ENCODE measurements around the gene DDC.

DDC gene, protein sequence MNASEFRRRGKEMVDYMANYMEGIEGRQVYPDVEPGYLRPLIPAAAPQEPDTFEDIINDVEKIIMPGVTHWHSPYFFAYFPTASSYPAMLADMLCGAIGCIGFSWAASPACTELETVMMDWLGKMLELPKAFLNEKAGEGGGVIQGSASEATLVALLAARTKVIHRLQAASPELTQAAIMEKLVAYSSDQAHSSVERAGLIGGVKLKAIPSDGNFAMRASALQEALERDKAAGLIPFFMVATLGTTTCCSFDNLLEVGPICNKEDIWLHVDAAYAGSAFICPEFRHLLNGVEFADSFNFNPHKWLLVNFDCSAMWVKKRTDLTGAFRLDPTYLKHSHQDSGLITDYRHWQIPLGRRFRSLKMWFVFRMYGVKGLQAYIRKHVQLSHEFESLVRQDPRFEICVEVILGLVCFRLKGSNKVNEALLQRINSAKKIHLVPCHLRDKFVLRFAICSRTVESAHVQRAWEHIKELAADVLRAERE

GRCh38 chr7:50564640-50565558 is at the start of gene DDC:
Gene DDC, minus strand, starts transcription at chr7:50565405. Its CDS starts 21,320 bp downstream, at chr7:50544085.
- peak; percentile 35 for DNase-seq
- in situ Hi-C loops (cut with HindIII; ENCODE audit: low pct_ligation_motif_present, low pct_unique_long_range_greater_than_20kb, low sequenced_read_pairs) = no loop called here

DNA sequence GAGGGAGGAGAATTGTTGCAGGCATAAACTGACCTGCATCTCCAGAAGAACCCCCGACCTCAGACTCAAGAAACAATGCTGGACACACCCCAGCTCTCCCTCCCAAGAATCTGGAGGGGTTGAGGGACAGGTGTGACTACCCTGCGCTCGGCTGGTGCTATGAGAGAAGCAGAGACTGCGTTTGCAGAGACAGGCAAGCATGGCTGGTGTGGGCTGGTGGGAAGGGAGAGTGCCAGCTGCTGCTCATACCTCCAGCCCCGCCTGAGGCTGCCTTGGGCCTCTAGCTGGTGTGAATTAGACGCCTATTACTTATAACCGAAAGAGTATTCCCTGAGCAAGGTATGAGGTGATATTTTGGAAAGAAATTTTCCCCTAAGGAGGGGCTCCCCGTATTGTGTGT is 48.3 kb upstream of the DDC start:
- DNase-seq = no peak
- in situ Hi-C loops (cut with HindIII; ENCODE audit: low pct_ligation_motif_present, low pct_unique_long_range_greater_than_20kb, low sequenced_read_pairs) = no loop called here

DNA sequence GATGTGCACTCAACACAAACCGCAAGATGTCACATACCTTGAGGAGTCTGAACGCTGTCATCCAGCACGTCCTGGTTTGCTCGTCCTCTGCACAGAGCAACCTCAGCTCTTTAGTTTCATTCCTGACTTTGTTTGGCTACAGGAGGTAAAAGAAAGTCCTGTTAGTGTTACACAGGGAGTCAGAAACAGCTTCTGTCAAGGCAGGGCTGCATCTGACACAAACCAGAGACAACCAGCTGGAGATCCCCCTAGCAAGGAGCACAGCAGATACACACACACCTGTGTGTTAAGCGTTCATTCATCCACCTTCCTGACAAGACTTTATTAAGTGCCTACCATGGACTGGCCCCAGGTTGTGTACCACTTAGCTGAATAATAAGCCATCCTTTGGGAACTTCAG is 47.5 kb upstream of the DDC start:
- in situ Hi-C loops (cut with HindIII; ENCODE audit: low pct_ligation_motif_present, low pct_unique_long_range_greater_than_20kb, low sequenced_read_pairs) = no loop called here
- DNase-seq = no peak

- in situ Hi-C loops (cut with HindIII; ENCODE audit: low pct_ligation_motif_present, low pct_unique_long_range_greater_than_20kb, low sequenced_read_pairs) = no loop called here
Observed at GRCh38 chr7:50610521-50611277, 45.5 kb upstream of the DDC start.

DNA sequence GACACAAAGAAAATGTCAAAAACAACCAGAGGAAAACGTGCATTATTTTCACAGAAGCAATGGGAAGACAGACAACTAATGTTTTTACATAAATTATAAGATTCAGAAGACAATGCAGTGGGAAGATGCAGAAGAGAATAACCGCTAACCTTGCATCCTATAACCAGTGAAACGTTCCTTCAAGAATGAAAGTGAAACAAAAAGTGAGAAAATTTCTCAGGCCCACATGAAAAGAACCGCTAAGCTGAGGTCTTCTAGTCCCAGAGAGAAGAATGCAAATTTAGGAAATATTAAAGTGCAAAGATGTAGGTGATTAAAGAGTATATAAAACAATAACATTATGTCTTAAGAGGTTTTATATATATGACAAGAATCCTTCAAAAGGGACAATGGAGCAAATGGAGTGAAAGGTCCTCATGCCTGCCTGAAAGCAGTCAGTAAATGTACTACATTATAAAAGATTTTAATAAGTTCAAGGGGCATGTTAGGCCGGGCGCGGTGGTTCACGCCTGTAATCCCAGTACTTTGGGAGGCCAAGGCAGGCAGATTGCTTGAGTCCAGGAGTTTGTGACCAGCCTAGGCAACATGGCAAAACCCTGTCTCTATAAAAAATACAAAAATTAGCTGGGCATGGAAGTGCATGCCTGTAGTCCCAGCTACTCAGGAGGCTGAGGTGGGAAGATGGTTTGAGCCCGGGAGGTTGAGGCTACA is 43.1 kb upstream of the DDC start:
- no peak for DNase-seq

More at GRCh38 chr7:50610521-50611277, 45.5 kb upstream of the DDC start:
- no peak for DNase-seq

GRCh38 chr7:50607524-50608125 is 42.4 kb upstream of the DDC start:
- no peak for DNase-seq
- in situ Hi-C loops (cut with HindIII; ENCODE audit: low pct_ligation_motif_present, low pct_unique_long_range_greater_than_20kb, low sequenced_read_pairs) = no loop called here

More for the DNA sequence above, 43.1 kb upstream of the DDC start:
- in situ Hi-C loops (cut with HindIII; ENCODE audit: low pct_ligation_motif_present, low pct_unique_long_range_greater_than_20kb, low sequenced_read_pairs) = no loop called here

DNA sequence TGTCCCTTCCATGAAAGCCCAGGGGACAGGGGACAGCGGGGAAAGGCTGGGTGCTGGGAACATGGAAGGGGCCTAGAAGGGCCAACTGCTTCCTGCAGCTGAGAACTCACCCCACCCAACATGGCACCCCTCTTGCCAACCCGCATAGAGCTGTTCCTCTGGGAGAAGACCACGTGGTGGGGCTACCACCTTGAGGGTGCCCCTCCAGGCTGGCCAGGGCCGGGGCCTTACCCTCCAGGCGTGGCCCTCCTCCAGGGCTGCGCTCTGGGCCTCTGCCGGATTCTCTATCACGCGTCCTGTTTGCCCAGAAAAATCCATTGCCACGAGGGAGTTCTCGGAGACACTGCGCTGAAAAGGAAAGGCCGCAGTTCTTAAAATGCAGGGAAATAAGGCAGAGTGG is 39.9 kb upstream of the DDC start:
- no peak for DNase-seq
- in situ Hi-C loops (cut with HindIII; ENCODE audit: low pct_ligation_motif_present, low pct_unique_long_range_greater_than_20kb, low sequenced_read_pairs) = no loop called here

GRCh38 chr7:50603287-50603686 is 38.1 kb upstream of the DDC start:
- DNase-seq = no peak
- in situ Hi-C loops (cut with HindIII; ENCODE audit: low pct_ligation_motif_present, low pct_unique_long_range_greater_than_20kb, low sequenced_read_pairs) = no loop called here

DNA sequence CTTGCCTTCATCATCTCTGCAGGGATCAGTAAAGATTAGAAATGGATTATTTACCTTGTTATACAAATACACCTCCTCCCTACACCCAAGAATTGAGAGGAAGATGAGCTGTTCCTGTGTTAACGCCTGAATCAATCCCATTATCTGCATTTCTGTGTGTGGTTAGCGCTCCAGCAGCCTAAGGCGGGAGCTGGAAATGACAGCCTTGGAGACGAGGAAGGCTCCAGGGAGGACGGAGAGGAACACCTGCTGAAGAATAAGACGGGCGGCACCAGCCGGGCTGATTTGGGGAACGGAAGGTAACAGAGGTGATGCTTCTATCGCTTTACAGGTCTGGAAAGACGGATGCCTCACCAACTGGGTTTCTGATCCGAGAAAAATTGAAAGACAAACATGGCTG is 34.2 kb upstream of the DDC start:
- no peak for DNase-seq
- in situ Hi-C loops (cut with HindIII; ENCODE audit: low pct_ligation_motif_present, low pct_unique_long_range_greater_than_20kb, low sequenced_read_pairs) = no loop called here

- in situ Hi-C loops (cut with HindIII; ENCODE audit: low pct_ligation_motif_present, low pct_unique_long_range_greater_than_20kb, low sequenced_read_pairs) = no loop called here
- DNase-seq = no peak
Observed at GRCh38 chr7:50598460-50599343, 33.5 kb upstream of the DDC start.

GRCh38 chr7:50596484-50596883 is 31.3 kb upstream of the DDC start:
- no peak for DNase-seq

GRCh38 chr7:50595491-50596102 is 30.4 kb upstream of the DDC start:
- in situ Hi-C loops (cut with HindIII; ENCODE audit: low pct_ligation_motif_present, low pct_unique_long_range_greater_than_20kb, low sequenced_read_pairs) = no loop called here
- peak; percentile 53 for DNase-seq

More at GRCh38 chr7:50596484-50596883, 31.3 kb upstream of the DDC start:
- in situ Hi-C loops (cut with HindIII; ENCODE audit: low pct_ligation_motif_present, low pct_unique_long_range_greater_than_20kb, low sequenced_read_pairs) = no loop called here

- no peak for DNase-seq
- in situ Hi-C loops (cut with HindIII; ENCODE audit: low pct_ligation_motif_present, low pct_unique_long_range_greater_than_20kb, low sequenced_read_pairs) = no loop called here
Observed at GRCh38 chr7:50594734-50595485, 29.7 kb upstream of the DDC start.

- DNase-seq = no peak
- in situ Hi-C loops (cut with HindIII; ENCODE audit: low pct_ligation_motif_present, low pct_unique_long_range_greater_than_20kb, low sequenced_read_pairs) = no loop called here
Observed at GRCh38 chr7:50594136-50594535, 28.9 kb upstream of the DDC start.

DNA sequence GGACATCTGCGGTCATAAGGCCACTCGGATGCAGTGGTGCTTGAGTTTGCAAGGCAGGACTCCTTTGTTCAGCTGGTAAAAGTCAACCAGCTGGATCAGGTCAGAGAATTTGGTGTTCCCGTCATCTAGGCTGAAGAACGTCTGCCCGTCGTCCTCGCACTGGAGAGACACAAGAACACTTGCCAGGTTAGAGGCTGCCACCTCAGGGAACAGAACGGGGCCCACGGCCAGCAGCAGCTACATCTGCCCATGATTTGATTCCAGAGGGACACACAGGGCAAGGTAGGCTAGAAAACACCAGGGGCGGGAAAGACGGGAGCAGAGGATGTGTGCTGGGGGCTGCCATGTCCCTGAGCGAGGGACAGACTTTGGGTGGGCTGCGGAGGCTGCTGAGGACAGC is 27.7 kb upstream of the DDC start:
- DNase-seq = no peak
- in situ Hi-C loops (cut with HindIII; ENCODE audit: low pct_ligation_motif_present, low pct_unique_long_range_greater_than_20kb, low sequenced_read_pairs) = no loop called here
